AG09309 (cell line): ENCODE measurements around the gene RBM8A.

ENCODE experiments used
- DNase-seq: peaks from one replicate; pipeline ENCODE4 v3.0.0-alpha.2; 2010; ENCODE audit warnings: low read depth
- H3K4me3 ChIP-seq: 2 replicates; pipeline ENCODE4 v1.5.1; 2011; ENCODE audit warnings: mild to moderate bottlenecking, low read depth, low read length, moderate library complexity; ENCODE audit not compliant: control insufficient read depth
- TF ChIP-seq, protein P1 (sequence below): IDR thresholded peaks from 2 replicates; pipeline ENCODE4 v1.5.1; 2011; ENCODE audit warnings: mild to moderate bottlenecking, low read depth, low read length, inconsistent platforms; ENCODE audit not compliant: insufficient read depth, control insufficient read depth; ENCODE audit errors: missing control alignments

RBM8A gene

DNA sequence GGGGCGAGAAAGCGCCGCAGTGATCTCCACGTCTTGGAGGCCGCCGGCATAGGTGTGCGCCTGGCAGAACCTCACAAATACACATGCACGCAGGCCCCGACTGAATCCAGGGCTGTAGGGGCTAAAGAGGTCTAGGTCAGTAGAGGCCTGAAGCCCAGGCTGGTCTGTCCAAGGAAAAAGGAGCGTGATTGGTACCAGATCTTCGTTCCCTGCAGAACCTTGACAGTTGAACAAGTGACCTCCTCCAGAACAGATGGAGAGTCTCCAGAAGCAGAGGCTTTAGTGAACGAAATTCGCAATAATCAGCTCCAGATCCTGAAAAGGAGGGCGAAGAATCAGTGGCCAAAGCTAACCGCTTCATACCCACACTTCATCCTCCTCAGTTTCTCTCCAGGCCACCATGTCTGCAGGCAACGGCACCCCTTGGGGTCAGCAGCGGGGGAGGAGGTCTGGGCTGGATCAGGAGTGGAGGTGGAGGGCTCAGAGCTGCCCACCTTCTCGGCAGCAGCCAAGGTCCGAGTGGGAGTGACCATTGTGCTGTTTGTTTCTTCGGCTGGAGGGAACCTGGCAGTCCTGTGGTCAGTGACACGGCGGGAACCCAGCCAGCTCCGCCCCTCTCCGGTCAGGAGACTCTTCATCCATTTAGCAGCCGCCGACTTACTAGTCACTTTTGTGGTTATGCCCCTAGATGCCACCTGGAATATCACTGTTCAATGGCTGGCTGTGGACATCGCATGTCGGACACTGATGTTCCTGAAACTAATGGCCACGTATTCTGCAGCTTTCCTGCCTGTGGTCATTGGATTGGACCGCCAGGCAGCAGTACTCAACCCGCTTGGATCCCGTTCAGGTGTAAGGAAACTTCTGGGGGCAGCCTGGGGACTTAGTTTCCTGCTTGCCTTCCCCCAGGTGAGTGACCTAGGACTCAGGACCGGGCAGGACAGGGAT lies 8.0 kb downstream of the RBM8A start:
- H3K4me3 ChIP-seq, result peak overlapping the region; percentile 96
- TF ChIP-seq, protein P1, sequence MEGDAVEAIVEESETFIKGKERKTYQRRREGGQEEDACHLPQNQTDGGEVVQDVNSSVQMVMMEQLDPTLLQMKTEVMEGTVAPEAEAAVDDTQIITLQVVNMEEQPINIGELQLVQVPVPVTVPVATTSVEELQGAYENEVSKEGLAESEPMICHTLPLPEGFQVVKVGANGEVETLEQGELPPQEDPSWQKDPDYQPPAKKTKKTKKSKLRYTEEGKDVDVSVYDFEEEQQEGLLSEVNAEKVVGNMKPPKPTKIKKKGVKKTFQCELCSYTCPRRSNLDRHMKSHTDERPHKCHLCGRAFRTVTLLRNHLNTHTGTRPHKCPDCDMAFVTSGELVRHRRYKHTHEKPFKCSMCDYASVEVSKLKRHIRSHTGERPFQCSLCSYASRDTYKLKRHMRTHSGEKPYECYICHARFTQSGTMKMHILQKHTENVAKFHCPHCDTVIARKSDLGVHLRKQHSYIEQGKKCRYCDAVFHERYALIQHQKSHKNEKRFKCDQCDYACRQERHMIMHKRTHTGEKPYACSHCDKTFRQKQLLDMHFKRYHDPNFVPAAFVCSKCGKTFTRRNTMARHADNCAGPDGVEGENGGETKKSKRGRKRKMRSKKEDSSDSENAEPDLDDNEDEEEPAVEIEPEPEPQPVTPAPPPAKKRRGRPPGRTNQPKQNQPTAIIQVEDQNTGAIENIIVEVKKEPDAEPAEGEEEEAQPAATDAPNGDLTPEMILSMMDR, result no peak
- no peak for DNase-seq

DNA sequence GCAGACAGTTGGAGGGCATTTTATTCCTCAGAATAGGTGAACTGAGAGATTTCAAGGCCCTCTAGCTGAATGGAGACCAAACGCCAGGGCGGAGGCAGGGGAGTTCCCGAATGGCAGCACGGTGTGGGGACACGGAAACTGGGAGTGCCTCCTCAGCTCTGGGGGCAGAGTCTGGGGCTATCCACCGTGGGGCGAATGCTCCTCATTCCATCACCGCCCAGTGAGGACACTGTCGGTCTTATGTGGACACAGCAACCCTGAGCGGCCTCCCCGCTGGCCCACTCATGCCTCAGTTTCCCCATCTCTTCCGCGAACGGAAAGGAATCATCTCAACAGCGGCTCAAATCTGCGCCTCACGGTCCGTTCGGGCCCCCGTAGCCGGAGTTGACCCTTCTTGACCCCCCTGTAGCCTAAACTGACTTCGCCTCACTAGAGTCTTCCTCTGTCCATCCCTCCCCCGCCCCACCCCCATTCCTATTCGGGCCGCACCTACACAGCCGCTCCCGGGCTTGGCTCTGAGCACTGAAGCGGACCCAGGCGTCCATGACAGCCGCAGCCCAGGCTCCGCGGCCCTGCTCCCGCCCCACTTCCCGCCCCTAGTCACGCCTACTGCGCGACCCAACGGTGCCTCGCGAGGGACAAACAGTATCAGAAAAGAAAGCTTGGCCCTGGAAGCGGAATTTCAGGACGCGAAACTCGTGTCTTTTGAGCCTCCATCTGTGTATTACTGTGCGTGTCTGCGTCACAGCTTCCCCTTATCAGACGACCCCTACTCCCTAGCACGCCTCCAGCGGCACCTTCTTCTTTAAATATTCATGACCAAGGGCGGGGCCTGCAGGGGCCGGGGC lies 8.9 kb downstream of the RBM8A start, which contains the start of gene PEX11B:
PEX11B (minus strand) TSS at position 574 of the 848 bp plus-strand sequence; CDS start at position 545, 29 bp downstream.
- peak within 1 kb of the TSS; percentile 96 for H3K4me3 ChIP-seq
- DNase-seq, result peak; percentile 41
- TF ChIP-seq, protein P1, result no peak

DNA sequence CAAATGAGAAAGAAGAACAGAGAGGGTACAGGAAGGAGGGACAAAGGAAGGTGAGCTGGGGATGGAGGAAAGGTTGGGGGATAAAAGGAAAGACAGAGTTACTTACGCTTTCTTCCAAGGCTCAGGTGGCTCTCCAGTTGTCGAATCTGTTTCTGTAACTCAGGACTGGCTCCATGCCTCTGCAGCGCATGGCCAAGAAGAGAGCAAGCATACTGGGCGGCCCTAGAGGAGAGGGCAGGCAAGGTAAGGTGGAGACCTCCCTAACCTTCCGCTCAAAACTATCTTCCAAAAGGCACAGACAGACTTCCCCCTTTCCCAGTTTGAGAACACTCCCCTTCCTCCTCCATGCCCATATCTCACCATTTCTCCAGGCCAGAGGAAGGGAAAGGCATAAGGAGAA lies 9.7 kb downstream of the RBM8A start:
- TF ChIP-seq, protein P1, result no peak
- H3K4me3 ChIP-seq, result peak overlapping the region; percentile 96
- no peak for DNase-seq

DNA sequence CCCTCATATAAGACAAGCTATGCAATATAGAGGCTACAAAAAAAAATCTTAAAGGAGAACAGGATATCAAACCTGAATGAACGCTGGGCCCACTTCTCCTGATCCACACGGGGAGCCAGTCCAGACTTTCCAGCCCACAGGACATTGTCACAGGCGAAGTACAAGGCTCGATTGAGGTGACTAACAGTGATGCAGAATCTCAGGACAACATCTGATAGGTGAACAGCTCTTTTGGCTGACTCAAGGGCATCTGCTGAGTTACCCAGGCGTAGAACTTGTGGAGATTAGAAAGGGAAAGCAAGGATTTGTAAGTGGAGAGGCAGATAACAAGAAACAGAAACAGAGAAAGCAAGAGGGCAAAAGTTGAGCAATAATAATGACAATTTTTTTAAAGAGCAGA lies 10.5 kb downstream of the RBM8A start:
- TF ChIP-seq, protein P1, result no peak
- DNase-seq, result no peak

DNA sequence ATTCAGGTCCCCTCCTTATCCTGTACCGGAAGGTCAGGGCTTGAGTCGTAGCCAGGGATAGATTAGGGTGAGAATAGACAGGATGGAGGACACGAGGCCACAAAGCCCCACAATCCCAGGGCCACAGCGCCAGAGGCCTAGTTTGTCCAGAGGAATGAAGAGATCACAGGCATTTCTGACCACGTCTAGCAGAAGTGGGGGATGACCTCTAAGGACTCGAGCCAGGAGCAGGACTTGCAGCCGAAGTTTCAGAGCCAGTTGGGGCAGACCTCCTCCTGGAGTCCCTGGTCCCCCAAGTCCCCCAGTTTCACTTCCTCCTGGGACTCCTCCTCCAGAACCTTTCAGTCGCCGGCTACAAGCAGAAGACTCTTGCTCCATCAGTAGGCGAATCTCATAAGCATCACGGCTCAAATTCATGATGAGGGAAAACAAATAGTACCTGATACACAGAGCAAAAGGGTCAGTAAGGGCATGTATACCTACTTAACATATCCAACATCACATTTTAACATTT lies 15.1 kb downstream of the RBM8A start:
- DNase-seq, result no peak
- no peak overlapping the region for H3K4me3 ChIP-seq
- TF ChIP-seq, protein P1, result no peak

More for the DNA sequence above, 10.5 kb downstream of the RBM8A start:
- no peak overlapping the region for H3K4me3 ChIP-seq

DNA sequence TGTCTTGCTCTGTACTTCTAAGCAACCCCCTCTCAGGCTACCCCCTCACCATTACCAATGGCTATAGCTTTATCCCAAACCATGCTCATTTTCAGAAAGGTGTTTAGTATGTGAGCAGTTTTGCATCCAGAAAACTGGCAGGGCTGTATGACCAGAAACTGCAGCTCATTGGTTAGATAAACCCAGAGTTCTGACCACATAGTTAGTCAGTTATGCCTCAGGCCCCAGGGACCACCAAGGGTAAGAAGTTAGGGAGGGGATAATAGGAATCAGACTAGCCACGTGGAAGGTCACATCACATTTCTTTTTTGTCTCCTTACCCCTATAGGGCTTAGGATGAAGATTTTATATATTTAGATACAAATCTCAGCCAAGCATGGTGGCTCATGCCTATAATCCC lies 18.6 kb downstream of the RBM8A start:
- no peak for DNase-seq
- no peak overlapping the region for H3K4me3 ChIP-seq
- TF ChIP-seq, protein P1, result no peak
